ENCODE measurements around the gene IREB2. TPM values are rescaled to one million over a fixed set of nuclear protein-coding genes. Genes with fewer than 3 reads are reported as not detected.

The IREB2 gene
- total and polyA plus RNA-seq, 2 of the 13 experiments (the other 11 are each of a cell fraction or from before 2014, with no cell fraction given), result 24.2 to 30.4 TPM

DNA sequence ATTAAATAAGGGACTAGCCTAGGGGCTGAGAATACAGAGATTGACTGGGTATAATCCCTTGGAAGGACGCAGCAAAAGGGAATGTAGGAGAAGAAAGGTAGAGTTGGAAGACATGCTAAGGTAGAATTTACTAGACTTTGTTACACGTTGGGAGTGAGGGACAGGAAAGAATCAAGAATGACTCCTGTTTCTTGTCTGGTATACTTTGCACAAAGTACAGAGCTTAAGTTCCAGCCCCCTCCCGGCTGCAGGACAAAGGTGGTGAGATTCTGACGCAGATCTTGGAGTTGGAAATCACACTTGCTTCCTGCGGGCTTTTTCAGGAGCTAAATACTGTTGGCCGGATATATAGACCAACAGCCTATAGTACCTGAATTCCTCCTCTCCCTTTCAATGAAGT lies 70.3 kb downstream of the IREB2 start (continued):
- TF ChIP-seq, protein P1, sequence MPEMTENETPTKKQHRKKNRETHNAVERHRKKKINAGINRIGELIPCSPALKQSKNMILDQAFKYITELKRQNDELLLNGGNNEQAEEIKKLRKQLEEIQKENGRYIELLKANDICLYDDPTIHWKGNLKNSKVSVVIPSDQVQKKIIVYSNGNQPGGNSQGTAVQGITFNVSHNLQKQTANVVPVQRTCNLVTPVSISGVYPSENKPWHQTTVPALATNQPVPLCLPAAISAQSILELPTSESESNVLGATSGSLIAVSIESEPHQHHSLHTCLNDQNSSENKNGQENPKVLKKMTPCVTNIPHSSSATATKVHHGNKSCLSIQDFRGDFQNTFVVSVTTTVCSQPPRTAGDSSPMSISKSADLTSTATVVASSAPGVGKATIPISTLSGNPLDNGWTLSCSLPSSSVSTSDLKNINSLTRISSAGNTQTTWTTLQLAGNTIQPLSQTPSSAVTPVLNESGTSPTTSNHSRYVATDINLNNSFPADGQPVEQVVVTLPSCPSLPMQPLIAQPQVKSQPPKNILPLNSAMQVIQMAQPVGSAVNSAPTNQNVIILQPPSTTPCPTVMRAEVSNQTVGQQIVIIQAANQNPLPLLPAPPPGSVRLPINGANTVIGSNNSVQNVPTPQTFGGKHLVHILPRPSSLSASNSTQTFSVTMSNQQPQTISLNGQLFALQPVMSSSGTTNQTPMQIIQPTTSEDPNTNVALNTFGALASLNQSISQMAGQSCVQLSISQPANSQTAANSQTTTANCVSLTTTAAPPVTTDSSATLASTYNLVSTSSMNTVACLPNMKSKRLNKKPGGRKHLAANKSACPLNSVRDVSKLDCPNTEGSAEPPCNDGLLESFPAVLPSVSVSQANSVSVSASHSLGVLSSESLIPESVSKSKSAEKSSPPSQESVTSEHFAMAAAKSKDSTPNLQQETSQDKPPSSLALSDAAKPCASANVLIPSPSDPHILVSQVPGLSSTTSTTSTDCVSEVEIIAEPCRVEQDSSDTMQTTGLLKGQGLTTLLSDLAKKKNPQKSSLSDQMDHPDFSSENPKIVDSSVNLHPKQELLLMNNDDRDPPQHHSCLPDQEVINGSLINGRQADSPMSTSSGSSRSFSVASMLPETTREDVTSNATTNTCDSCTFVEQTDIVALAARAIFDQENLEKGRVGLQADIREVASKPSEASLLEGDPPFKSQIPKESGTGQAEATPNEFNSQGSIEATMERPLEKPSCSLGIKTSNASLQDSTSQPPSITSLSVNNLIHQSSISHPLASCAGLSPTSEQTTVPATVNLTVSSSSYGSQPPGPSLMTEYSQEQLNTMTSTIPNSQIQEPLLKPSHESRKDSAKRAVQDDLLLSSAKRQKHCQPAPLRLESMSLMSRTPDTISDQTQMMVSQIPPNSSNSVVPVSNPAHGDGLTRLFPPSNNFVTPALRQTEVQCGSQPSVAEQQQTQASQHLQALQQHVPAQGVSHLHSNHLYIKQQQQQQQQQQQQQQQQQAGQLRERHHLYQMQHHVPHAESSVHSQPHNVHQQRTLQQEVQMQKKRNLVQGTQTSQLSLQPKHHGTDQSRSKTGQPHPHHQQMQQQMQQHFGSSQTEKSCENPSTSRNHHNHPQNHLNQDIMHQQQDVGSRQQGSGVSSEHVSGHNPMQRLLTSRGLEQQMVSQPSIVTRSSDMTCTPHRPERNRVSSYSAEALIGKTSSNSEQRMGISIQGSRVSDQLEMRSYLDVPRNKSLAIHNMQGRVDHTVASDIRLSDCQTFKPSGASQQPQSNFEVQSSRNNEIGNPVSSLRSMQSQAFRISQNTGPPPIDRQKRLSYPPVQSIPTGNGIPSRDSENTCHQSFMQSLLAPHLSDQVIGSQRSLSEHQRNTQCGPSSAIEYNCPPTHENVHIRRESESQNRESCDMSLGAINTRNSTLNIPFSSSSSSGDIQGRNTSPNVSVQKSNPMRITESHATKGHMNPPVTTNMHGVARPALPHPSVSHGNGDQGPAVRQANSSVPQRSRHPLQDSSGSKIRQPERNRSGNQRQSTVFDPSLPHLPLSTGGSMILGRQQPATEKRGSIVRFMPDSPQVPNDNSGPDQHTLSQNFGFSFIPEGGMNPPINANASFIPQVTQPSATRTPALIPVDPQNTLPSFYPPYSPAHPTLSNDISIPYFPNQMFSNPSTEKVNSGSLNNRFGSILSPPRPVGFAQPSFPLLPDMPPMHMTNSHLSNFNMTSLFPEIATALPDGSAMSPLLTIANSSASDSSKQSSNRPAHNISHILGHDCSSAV (CRISPR knock-in tag; IDR thresholded peaks at IDR 0.05; ENCODE audit: borderline replicate concordance), result no peak
- no peak for TF ChIP-seq THAP11 (CRISPR knock-in tag; IDR thresholded peaks at IDR 0.05)

DNA sequence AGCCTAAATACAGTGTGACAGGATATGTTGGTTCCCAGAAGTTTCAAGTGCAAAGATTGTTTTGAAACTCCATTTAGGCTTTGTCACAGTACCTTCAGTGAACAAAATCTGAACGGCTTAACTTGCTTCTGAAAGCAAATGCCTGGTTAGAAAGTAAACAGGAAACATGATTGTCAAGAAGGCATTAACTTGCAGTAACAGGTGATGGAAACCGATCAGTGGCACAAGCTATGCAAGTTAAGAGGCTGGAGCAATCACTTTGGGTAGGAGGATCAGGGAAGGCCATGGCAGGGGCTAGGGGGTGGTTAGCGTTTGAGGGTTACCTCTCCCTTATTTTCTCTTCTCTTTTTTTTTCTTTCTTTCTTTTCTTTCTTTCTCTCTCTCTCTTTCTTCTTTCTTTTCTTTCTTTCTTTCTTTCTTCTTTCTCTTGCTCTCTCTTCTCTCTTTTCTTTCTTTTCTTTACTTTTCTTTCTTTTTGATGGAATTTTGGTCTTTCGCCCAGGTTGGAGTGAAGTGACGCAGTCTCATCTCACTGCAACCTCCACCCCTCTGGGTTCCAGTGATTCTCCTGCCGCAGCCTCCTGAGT lies 71.8 kb downstream of the IREB2 start:
- Histone ChIP-seq H3K36me3 (replicated peaks in 1 of 2; ENCODE audit: control insufficient read depth in 1 of 2, insufficient read depth in 2 of 2, low read length in 2 of 2) (no peaks in the 10 kb centered on the region), H3K4me2 (ENCODE audit: low read depth, low read length) (no peak overlapping the region), H3K27ac (ENCODE audit: extremely low read length, insufficient read depth, low read length) (no peak overlapping the region), H2AFZ (ENCODE audit: low read length) (no peak overlapping the region), H3K9me3 (ENCODE audit: low read length) (no peaks in the 10 kb centered on the region), H3K4me3 (replicated peaks in 1 of 3; ENCODE audit: insufficient read depth in 1 of 3, low read depth in 2 of 3, low read length in 3 of 3) (no peak overlapping the region), H3K4me1 (ENCODE audit: insufficient read depth, low read length) (peaks cover 29% of the 10 kb centered on the region), H4K20me1 (ENCODE audit: insufficient read depth, low read length) (no peaks in the 10 kb centered on the region), H3K79me2 (ENCODE audit: insufficient read depth, low read length) (no peaks in the 10 kb centered on the region), H3K9ac (ENCODE audit: insufficient read depth, low read depth, low read length) (no peak overlapping the region), H3K27me3 (ENCODE audit: control insufficient read depth in 1 of 2, insufficient read depth in 2 of 2, low read length in 2 of 2) (no peaks in the 10 kb centered on the region; a peak in 1 of 5 replicates)
- intact Hi-C loops (cut with micrococcal nuclease; ENCODE audit: unreplicated experiment), result loop anchor here (5.0 to 10.0 kb wide), 2 partner anchors 32 to 55 kb away; partner anchors contain the start of genes CHRNA5 and PSMA4
- DNase-seq (ENCODE audit: low spot score) (no peak), ATAC-seq (no peak), FAIRE-seq (no peak)
- POLR2A ChIA-PET, result no interaction called here
- CTCF ChIA-PET (ENCODE audit: low intra/inter-chr PET ratio, low total read pairs), result no interaction called here
- BruUV-seq (replicated peaks), result no TSS peak
- in situ Hi-C loops (cut with HindIII; ENCODE audit: extremely low pct_ligation_motif_present, low pct_unique_long_range_greater_than_20kb), result no loop called here
- 74% methylated on average over 6 of the region's 6 CpGs for WGBS (ENCODE audit: low lambda C conversion rate)
- TF ChIP-seq ZFP36L1 (CRISPR knock-in tag; IDR thresholded peaks at IDR 0.05) (no peak), HES4 (CRISPR knock-in tag; IDR thresholded peaks at IDR 0.05; ENCODE audit: borderline replicate concordance) (no peak), FOXA1 (IDR thresholded peaks at IDR 0.05) (no peak), FOXA1 (CRISPR knock-in tag; IDR thresholded peaks at IDR 0.05) (no peak), ZNF746 (CRISPR knock-in tag; IDR thresholded peaks at IDR 0.05) (no peak), CAMTA2 (CRISPR knock-in tag; IDR thresholded peaks at IDR 0.05; ENCODE audit: borderline replicate concordance) (no peak), MAFF (IDR thresholded peaks at IDR 0.05; ENCODE audit: low read depth, low read length) (no peak), RBM22 (optimal IDR thresholded peaks at IDR 0.05; ENCODE audit: low read length) (no peak)
- TF ChIP-seq, protein P2, sequence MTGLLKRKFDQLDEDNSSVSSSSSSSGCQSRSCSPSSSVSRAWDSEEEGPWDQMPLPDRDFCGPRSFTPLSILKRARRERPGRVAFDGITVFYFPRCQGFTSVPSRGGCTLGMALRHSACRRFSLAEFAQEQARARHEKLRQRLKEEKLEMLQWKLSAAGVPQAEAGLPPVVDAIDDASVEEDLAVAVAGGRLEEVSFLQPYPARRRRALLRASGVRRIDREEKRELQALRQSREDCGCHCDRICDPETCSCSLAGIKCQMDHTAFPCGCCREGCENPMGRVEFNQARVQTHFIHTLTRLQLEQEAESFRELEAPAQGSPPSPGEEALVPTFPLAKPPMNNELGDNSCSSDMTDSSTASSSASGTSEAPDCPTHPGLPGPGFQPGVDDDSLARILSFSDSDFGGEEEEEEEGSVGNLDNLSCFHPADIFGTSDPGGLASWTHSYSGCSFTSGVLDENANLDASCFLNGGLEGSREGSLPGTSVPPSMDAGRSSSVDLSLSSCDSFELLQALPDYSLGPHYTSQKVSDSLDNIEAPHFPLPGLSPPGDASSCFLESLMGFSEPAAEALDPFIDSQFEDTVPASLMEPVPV (CRISPR knock-in tag; IDR thresholded peaks at IDR 0.05), result no peak

Data from HepG2 (cell line).